NB4 (cell line): ENCODE results near the gene SLC7A9.
"Not testable (repeated sequence)": the region's sequence is repeated elsewhere in the genome, so short reads cannot be mapped to it uniquely, and the experiment has no call there.

Experiments
- DNase-seq: peaks from one replicate; pipeline ENCODE4 v3.0.0; 2010; ENCODE audit warnings: low read depth
- H3K4me3 ChIP-seq: one replicate; pipeline ENCODE4 v1.5.1; 2011; ENCODE audit warnings: mild to moderate bottlenecking, low read depth, low read length, moderate library complexity
- MYC ChIP-seq: IDR thresholded peaks from 2 replicates; pipeline ENCODE4 v1.6.1; 2011; ENCODE audit warnings: low read depth, low read length
- POLR2A ChIP-seq: IDR thresholded peaks from 2 replicates; pipeline ENCODE4 v1.6.1; 2011; ENCODE audit warnings: mild to moderate bottlenecking; ENCODE audit not compliant: insufficient read length; ENCODE audit errors: extremely low read depth
- TF ChIP-seq, protein P1 (sequence below): IDR thresholded peaks from 2 replicates; pipeline ENCODE4 v1.6.1; 2011; ENCODE audit warnings: low read depth, low read length
- TF ChIP-seq, protein P2 (sequence below): IDR thresholded peaks from one replicate; pipeline ENCODE4 v1.5.1; 2012; ENCODE audit warnings: low read depth, low read length

The SLC7A9 gene

DNA sequence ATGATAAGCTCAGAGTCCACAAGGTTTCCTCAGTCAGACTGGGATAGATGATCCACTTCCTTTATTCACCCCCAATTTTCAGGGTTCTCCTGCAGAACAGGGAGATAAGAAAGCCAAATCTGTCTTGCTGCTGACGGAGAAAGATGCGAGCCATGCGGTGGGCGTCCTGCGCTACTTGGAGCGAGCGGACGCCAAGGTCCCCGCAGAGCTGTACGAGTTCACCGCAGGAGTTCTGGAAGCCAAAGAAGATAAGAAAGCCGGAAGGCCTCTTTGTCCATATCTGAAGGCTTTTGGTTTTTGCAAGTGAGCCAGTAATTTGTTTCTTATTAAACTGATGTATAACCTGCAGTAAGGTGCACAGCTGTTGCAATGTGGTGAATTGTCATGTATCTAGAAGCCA lies 66.7 kb downstream of the SLC7A9 start:
- TF ChIP-seq, protein P1, sequence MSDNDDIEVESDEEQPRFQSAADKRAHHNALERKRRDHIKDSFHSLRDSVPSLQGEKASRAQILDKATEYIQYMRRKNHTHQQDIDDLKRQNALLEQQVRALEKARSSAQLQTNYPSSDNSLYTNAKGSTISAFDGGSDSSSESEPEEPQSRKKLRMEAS = no peak
- no peak for TF ChIP-seq MYC
- TF ChIP-seq, protein P2, sequence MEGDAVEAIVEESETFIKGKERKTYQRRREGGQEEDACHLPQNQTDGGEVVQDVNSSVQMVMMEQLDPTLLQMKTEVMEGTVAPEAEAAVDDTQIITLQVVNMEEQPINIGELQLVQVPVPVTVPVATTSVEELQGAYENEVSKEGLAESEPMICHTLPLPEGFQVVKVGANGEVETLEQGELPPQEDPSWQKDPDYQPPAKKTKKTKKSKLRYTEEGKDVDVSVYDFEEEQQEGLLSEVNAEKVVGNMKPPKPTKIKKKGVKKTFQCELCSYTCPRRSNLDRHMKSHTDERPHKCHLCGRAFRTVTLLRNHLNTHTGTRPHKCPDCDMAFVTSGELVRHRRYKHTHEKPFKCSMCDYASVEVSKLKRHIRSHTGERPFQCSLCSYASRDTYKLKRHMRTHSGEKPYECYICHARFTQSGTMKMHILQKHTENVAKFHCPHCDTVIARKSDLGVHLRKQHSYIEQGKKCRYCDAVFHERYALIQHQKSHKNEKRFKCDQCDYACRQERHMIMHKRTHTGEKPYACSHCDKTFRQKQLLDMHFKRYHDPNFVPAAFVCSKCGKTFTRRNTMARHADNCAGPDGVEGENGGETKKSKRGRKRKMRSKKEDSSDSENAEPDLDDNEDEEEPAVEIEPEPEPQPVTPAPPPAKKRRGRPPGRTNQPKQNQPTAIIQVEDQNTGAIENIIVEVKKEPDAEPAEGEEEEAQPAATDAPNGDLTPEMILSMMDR = no peak
- no peak for TF ChIP-seq POLR2A
- H3K4me3 ChIP-seq = no peak overlapping the region
- no peak for DNase-seq

DNA sequence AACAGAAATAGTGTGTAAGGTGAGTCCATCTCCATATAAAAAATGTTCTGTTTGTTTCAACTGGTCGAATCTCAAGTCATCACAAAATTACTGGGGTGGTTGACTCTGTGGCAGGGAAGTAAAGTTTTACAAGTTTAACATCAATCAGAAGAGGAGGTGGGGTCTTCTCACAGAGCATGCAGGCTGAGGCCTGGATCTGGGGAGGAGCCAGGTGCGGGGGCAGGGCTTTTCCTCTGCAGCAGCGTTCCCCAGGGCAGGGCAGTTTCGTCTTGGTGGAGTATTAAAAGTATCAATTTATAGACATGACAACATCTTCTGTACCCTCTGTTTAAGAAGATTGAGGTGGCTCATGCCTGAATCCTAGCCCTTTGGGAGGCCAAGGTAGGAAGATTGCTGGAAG lies 68.8 kb downstream of the SLC7A9 start:
- H3K4me3 ChIP-seq = no peak overlapping the region
- DNase-seq = no peak
- TF ChIP-seq POLR2A (no peak), MYC (no peak)
- TF ChIP-seq, protein P2 = no peak
- TF ChIP-seq, protein P1 = no peak

DNA sequence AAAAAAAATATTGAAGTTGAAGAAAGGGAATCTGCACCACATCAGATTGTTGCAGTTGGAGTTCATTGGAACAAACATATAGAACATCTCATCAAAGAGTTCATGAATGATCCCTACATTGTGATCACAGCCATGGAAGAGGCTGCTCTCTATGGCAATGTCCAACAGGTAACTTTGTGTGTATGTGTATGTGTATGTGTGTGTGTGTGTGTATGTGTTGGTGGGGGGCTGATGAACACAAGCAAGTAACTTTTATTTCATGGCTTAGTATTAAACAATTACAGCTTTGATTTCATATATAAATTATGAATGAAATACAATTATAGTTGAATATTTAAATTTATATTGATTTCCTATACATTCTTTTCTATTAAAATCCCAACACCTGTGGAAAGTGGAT lies 69.4 kb downstream of the SLC7A9 start:
- H3K4me3 ChIP-seq = no peak overlapping the region
- TF ChIP-seq, protein P2 = no peak
- no peak for TF ChIP-seq MYC
- TF ChIP-seq, protein P1 = no peak
- TF ChIP-seq POLR2A = no peak
- DNase-seq = no peak

DNA sequence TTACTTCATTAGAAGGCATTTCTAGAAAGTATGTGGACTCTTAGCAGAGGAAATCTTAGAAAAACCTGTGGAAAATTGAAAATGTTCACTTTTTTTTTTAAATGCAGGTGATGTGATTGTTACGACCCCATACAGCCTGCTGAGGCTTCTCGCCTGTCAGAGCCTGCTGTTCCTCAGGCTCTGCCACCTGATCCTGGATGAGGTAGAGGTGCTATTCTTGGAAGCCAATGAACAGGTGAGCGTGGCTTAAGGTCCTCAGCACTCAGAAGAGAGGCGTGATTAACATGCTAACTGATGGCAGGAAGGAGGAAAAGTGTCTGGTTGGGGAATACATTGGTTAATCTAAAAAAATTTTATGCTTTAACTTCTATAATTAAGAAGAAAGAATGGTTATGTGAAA lies 71.4 kb downstream of the SLC7A9 start:
- H3K4me3 ChIP-seq = no peak overlapping the region
- DNase-seq = no peak
- TF ChIP-seq, protein P1 = no peak
- TF ChIP-seq, protein P2 = no peak
- TF ChIP-seq POLR2A = no peak
- TF ChIP-seq MYC = no peak

DNA sequence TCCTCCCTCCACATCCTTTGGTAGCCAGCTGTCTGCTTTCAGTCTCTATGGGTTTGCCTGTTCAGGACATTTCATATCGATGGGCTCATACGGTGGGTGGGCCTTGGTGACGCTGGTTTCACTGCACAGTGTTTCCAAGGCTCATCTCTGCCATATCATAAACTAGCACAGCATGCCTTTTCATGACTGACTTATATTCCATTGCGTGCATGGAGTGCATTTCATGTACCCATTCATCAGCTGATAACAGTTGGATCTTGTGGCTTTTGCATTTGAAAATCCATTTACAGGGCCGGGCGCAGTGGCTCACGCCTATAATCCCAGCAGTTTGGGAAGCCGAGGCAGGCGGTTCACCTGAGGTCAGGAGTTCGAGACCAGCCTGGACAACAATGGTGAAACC lies 80.1 kb downstream of the SLC7A9 start:
- TF ChIP-seq POLR2A (no peak), MYC (no peak)
- TF ChIP-seq, protein P1 = no peak
- TF ChIP-seq, protein P2 = no peak

DNA sequence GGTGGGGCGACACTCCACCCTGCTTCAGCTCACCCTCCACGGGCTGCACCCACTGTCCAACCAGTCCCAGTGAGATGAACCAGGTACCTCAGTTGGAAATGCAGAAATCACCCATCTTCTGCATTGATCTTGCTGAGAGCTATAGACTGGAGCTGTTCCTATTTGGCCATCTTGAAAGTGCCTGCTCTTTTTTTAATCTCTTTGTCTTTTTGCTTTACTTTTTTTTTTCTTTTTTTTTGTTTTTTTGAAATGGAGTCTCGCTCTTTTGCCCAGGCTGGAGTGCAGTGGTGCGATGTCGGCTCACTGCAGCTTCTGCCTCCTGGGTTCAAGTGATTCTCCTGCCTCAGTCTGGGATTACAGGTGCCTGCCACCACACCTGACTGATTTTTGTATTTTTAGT lies 81.7 kb downstream of the SLC7A9 start:
- DNase-seq = not testable (repeated sequence)

More for the DNA sequence above, 80.1 kb downstream of the SLC7A9 start:
- H3K4me3 ChIP-seq = no peak overlapping the region
- no peak for DNase-seq

DNA sequence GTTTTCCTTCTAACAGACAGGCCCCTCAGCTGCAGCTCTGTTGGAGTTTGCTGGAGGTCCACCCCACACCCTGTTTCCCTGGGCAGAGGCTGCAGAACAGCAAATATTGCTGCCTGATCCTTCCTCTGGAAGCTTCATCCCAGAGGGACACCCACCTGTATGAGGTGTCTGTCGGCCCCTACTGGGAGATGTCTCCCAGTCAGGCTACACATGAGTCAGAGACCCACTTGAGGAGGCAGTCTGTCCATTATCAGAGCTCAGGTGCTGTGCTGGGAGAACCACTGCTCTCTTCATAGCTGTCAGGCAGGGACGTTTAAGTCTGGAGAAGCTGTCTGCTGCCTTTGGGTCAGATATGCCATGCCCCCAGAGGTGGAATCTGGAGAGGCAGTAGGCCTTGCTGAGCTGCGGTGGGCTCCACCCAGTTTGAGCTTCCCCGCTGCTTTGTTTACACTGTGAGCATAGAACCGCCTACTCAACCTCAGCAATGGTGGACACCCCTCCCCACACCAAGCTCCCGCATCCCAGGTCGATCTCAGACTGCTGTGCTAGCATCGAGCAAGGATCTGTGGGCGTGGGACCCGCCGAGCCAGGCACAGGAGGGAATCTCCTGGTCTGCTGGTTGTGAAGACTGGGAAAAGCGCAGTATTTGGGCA lies 82.3 kb downstream of the SLC7A9 start:
- not testable (repeated sequence) for DNase-seq, H3K4me3 ChIP-seq

More for the DNA sequence above, 81.7 kb downstream of the SLC7A9 start:
- H3K4me3 ChIP-seq = not testable (repeated sequence)

DNA sequence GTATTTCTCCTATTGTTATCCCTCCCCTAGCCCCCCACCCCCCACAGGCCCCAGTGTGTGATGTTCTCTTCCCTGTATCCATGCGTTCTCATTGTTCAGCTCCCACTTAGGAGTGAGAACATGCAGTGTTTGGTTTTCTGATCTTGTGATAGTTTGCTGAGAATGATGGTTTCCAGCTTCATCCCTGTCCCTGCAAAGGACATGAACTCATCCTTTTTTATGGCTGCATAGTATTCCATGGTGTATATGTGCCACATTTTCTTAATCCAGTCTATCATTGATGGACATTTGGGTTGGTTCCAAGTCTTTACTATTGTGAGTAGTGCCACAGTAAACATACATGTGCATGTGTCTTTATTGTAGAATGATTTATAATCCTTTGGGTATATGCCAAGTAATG lies 87.5 kb downstream of the SLC7A9 start:
- not testable (repeated sequence) for DNase-seq, H3K4me3 ChIP-seq
